Lung (tissue), 12 donors: Measurements from ENCODE around the gene NCOA6. TPM values are rescaled to one million over a fixed set of nuclear protein-coding genes. Genes with fewer than 3 reads are reported as not detected.

Source experiments
- ATAC-seq: fragments of 200-7000 bp; cut with Tn5 transposase; one replicate; pipeline ENCODE4 v1.9.1; 2020; ENCODE audit warnings: moderate number of reproducible peaks; ENCODE audit not compliant: insufficient read depth, low FRiP score
- DNase-seq, 3 donors: peaks; one replicate each; pipeline ENCODE4 v3.0.0-alpha.2; 2013 to 2017
- H3K27ac ChIP-seq, 2 donors: one replicate each; pipeline ENCODE4 v1.5.1; 2013; ENCODE audit warnings: mild to moderate bottlenecking in 2 of 2, moderate library complexity in 2 of 2, control low read depth in 1 of 2, inconsistent platforms in 1 of 2, low read depth in 1 of 2, low read length in 1 of 2
- H3K27me3 ChIP-seq, 3 donors: one replicate each; pipeline ENCODE4 v1.5.1; 2013; ENCODE audit warnings: low read length in 2 of 3; ENCODE audit not compliant: control insufficient read depth in 3 of 3, insufficient read depth in 3 of 3
- H3K36me3 ChIP-seq, 4 donors: one replicate each; pipeline ENCODE4 v1.5.1; 2013; ENCODE audit warnings: low read length in 4 of 4, mild to moderate bottlenecking in 1 of 4, moderate library complexity in 1 of 4; ENCODE audit not compliant: control insufficient read depth in 4 of 4, insufficient read depth in 4 of 4
- H3K4me1 ChIP-seq, 5 donors: one replicate each; pipeline ENCODE4 v1.5.1; 2013; ENCODE audit warnings: low read length in 5 of 5, mild to moderate bottlenecking in 2 of 5, moderate library complexity in 1 of 5; ENCODE audit not compliant: control insufficient read depth in 5 of 5, insufficient read depth in 5 of 5
- H3K4me3 ChIP-seq: one replicate; pipeline ENCODE4 v1.5.1; 2013; ENCODE audit warnings: mild to moderate bottlenecking, control low read depth, moderate library complexity
- H3K9ac ChIP-seq, 2 donors: one replicate each; pipeline ENCODE4 v1.5.1; 2013; ENCODE audit warnings: low read length in 2 of 2, control low read depth in 1 of 2; ENCODE audit not compliant: insufficient read depth in 1 of 2
- H3K9me3 ChIP-seq, 4 donors: one replicate each; pipeline ENCODE4 v1.5.1; 2013; ENCODE audit warnings: low read length in 3 of 4, mild to moderate bottlenecking in 1 of 4, moderate library complexity in 1 of 4; ENCODE audit not compliant: control insufficient read depth in 4 of 4, insufficient read depth in 3 of 4
- WGBS, 2 donors: extraction: QIAGEN DNeasy Blood & Tissue Kit; methylation state at CpG; one replicate each; pipeline ENCODE4 v1.1.7; 2013; 5-methylcytosine and 5-hydroxymethylcytosine counted together
- polyA plus RNA-seq, 2 donors: library from polyadenylated mRNA; stranded (reverse); fragments of 200-250 nt; gene quantifications; one replicate each; pipeline ENCODE4 v1.2.1, GENCODE V29; 2013
- total RNA-seq, 2 donors: library from RNA; depleted of rRNA in 1 of 2; stranded (reverse); fragments of >200 nt in 1 of 2; gene quantifications; one replicate each; pipeline ENCODE4 v1.2.1, GENCODE V29; 2014 to 2021
- TF ChIP-seq, protein P1 (sequence below): IDR thresholded peaks from 2 replicates; pipeline ENCODE4 v1.5.1; 2012; ENCODE audit warnings: mild to moderate bottlenecking; ENCODE audit errors: control extremely low read depth, extremely low read depth
- donor health status: control.
- donor health status: control.
- donor health status: Bipolar disorder and iron deficiency.
- donor health status: healthy.
- donor health status: DM: yes; HTN: yes; CAD: no.

Gene NCOA6
- total and polyA plus RNA-seq, 4 donors: 13.2 to 27.5 (median 21.8) TPM

DNA sequence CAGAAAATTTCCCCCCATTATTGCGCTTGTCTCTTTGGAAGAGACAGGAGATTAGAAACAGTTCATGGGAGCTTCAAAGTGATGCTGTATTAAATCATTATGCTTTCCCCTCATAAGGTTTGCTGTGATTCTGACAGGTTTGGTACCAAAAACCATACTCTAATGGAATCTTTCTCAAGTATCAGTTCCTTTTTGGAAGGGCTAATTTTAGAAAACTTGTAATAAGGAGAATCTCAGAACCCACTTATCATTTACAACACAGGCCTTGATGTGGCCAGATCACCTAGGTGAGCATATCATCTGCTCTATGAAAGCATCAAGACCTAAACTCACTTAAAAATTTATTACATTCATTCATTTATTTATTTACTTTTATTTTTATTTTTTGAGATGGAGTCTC lies 70.1 kb downstream of the NCOA6 start:
- WGBS, 2 donors: 97 to 98% methylated on average over 1 of the region's 1 CpG
- Histone ChIP-seq H3K27me3 (no peaks in the 10 kb centered on the region), H3K9me3 (no peaks in the 10 kb centered on the region), H3K4me1 (no peaks in the 10 kb centered on the region), H3K36me3 (peaks cover 20 to 36% (median 31%) of the 10 kb centered on the region in 4 donors), H3K9ac (no peak overlapping the region), H3K4me3 (no peak overlapping the region), H3K27ac (no peak overlapping the region)
- DNase-seq (no peak), ATAC-seq (no peak)
- TF ChIP-seq, protein P1, sequence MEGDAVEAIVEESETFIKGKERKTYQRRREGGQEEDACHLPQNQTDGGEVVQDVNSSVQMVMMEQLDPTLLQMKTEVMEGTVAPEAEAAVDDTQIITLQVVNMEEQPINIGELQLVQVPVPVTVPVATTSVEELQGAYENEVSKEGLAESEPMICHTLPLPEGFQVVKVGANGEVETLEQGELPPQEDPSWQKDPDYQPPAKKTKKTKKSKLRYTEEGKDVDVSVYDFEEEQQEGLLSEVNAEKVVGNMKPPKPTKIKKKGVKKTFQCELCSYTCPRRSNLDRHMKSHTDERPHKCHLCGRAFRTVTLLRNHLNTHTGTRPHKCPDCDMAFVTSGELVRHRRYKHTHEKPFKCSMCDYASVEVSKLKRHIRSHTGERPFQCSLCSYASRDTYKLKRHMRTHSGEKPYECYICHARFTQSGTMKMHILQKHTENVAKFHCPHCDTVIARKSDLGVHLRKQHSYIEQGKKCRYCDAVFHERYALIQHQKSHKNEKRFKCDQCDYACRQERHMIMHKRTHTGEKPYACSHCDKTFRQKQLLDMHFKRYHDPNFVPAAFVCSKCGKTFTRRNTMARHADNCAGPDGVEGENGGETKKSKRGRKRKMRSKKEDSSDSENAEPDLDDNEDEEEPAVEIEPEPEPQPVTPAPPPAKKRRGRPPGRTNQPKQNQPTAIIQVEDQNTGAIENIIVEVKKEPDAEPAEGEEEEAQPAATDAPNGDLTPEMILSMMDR: no peak

DNA sequence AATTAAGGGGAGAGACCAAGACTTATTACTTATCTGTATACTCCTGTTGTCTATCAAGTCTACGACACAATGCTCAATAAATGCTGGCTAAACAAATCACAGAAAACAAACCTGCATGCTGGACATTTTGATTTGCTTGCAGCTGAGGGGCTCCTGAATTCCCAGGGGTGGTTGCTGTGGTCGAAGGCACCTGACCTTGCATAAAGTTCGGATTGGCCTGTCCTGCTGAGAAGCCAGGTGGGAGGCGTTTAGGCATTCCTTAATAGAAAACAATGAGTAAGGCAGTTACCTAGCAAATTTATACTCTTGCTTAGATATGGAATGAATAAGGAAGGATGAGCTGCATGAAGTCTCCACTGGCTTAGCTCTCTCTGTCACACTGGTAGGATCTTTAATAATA lies 70.8 kb downstream of the NCOA6 start:
- peaks cover 26 to 42% (median 33%) of the 10 kb centered on the region in 4 donors for H3K36me3 ChIP-seq
- DNase-seq: no peak
- ATAC-seq: no peak
- no peak overlapping the region for H3K9ac ChIP-seq
- H3K27me3 ChIP-seq: no peaks in the 10 kb centered on the region
- H3K27ac ChIP-seq: no peak overlapping the region
- H3K4me3 ChIP-seq: no peak overlapping the region
- 72 to 78% methylated on average over 4 of the region's 4 CpGs for WGBS, 2 donors
- no peaks in the 10 kb centered on the region for H3K9me3 ChIP-seq
- H3K4me1 ChIP-seq: no peaks in the 10 kb centered on the region
- TF ChIP-seq, protein P1: no peak

DNA sequence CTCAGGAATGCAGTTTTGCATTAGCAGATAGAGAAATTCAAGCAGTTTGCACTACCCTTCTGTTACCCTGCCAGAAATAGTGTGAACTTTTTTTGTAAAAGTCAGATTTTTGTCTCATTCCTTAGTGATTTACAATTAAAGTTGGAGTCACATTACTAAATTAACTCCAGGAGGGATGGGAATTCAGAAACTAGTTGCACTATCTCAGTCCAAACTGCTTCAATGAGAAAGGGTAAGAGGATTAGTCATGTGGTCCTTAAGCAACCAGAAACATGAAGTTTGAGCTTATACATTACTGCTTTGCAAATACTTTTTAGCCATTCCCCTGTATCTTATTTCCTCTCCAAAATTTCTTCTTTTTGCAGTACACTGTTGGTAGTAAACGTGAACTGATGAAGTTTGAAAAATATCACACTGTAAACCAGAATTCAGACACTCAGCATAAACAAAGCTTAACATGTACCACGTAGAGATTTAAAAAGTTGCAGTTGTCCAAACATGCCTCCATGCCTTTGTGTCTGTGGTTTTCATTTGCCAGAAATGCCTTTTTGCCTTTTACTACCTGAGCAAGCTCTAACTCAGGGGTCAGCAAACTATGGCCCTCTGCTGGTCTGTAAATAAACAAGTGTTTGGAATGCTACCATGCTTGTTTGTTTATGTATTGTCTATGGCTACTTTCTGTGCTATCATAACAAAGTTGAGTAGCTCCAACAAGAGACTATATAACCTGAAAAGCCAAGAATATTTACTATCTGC lies 71.6 kb downstream of the NCOA6 start:
- Histone ChIP-seq H3K9ac (no peak overlapping the region), H3K27me3 (no peaks in the 10 kb centered on the region), H3K9me3 (no peaks in the 10 kb centered on the region), H3K27ac (no peak overlapping the region), H3K4me1 (no peaks in the 10 kb centered on the region), H3K4me3 (no peak overlapping the region), H3K36me3 (peaks cover 30 to 43% (median 37%) of the 10 kb centered on the region in 4 donors)
- DNase-seq: no peak
- TF ChIP-seq, protein P1: no peak
- WGBS, 2 donors: 83 to 93% methylated on average over 2 of the region's 2 CpGs
- no peak for ATAC-seq

DNA sequence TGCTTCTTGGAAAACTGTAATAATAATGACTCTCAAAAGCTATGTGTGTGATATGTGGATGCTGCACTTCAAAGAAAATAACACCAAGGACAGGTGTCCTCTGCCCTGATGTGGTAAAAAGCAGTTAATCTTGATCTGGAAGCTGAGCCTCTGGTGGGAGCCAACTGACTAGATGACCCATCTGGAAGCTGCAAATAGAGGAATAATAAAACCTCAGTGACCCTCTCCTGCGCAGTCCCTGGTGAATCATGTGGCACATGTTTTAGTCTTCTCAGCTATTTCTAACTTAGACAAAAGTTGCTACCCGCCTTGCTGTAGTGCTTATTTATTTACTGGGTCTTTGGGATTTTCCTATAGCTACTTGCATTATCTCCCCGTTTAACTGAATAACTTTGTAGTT lies 74.0 kb downstream of the NCOA6 start:
- Histone ChIP-seq H3K36me3 (peaks cover 21 to 32% (median 28%) of the 10 kb centered on the region in 4 donors), H3K27ac (no peak overlapping the region), H3K27me3 (no peaks in the 10 kb centered on the region), H3K9ac (no peak overlapping the region), H3K4me1 (no peaks in the 10 kb centered on the region), H3K9me3 (no peaks in the 10 kb centered on the region), H3K4me3 (no peak overlapping the region)
- no peak for ATAC-seq
- DNase-seq: no peak
- 94 to 95% methylated on average over 3 of the region's 3 CpGs for WGBS, 2 donors
- TF ChIP-seq, protein P1: no peak
